H9 (cell line): Measurements from ENCODE around the gene N4BP2L1. TPM values are rescaled to one million over a fixed set of nuclear protein-coding genes. Genes with fewer than 3 reads are reported as not detected.

ENCODE experiments used
- DNase-seq: peaks from one replicate; pipeline ENCODE4 v3.0.0-alpha.2; 2017
- H2AFZ ChIP-seq: one replicate; pipeline ENCODE4 v1.6.1; 2013; ENCODE audit warnings: mild to moderate bottlenecking, low read length, control low read depth, moderate library complexity
- H2AK5ac ChIP-seq: 2 replicates; pipeline ENCODE4 v1.6.1; 2013; ENCODE audit warnings: low read length, control low read depth, mixed read lengths; ENCODE audit not compliant: insufficient read length
- H2BK120ac ChIP-seq: one replicate; pipeline ENCODE4 v1.6.1; 2013; ENCODE audit warnings: low read depth, mild to moderate bottlenecking, low read length, control low read depth, inconsistent platforms; ENCODE audit not compliant: poor library complexity, severe bottlenecking
- H2BK12ac ChIP-seq: 2 replicates; pipeline ENCODE4 v1.6.1; 2013; ENCODE audit warnings: low read length, control low read depth, mixed read lengths, low read depth; ENCODE audit not compliant: insufficient read length
- H2BK15ac ChIP-seq: 2 replicates; pipeline ENCODE4 v1.6.1; 2013; ENCODE audit warnings: low read depth, low read length, control low read depth
- H2BK20ac ChIP-seq: one replicate; pipeline ENCODE4 v1.6.1; 2013; ENCODE audit warnings: low read depth, mild to moderate bottlenecking, low read length, control low read depth, inconsistent platforms; ENCODE audit not compliant: poor library complexity, severe bottlenecking
- H2BK5ac ChIP-seq: 2 replicates; pipeline ENCODE4 v1.6.1; 2013; ENCODE audit warnings: low read length, control low read depth, mixed read lengths; ENCODE audit not compliant: insufficient read length
- H3K14ac ChIP-seq: 2 replicates; pipeline ENCODE4 v1.6.1; 2013; ENCODE audit warnings: low read length, control low read depth; ENCODE audit not compliant: insufficient read depth
- H3K18ac ChIP-seq: 2 replicates; pipeline ENCODE4 v1.6.1; 2013; ENCODE audit warnings: low read depth, mild to moderate bottlenecking, mixed read lengths, low read length, control low read depth; ENCODE audit not compliant: insufficient read length
- H3K23ac ChIP-seq: 2 replicates; pipeline ENCODE4 v1.6.1; 2013; ENCODE audit warnings: low read length, control low read depth, mixed read lengths, low read depth; ENCODE audit not compliant: insufficient read length
- H3K23me2 ChIP-seq: 2 replicates; pipeline ENCODE4 v1.6.1; 2013; ENCODE audit warnings: low read depth, mild to moderate bottlenecking, mixed read lengths, low read length, control low read depth; ENCODE audit not compliant: insufficient read length, poor library complexity, severe bottlenecking
- H3K27ac ChIP-seq: 2 replicates; pipeline ENCODE4 v1.5.1; 2013; ENCODE audit warnings: low read length, control low read depth, mixed read lengths, low read depth; ENCODE audit not compliant: insufficient read length
- H3K27me3 ChIP-seq: 2 replicates; pipeline ENCODE4 v1.6.1; 2013; ENCODE audit warnings: low read length, control low read depth, inconsistent platforms; ENCODE audit not compliant: insufficient read depth
- H3K4ac ChIP-seq: 2 replicates; pipeline ENCODE4 v1.6.1; 2013; ENCODE audit warnings: low read depth, mild to moderate bottlenecking, control low read depth, inconsistent platforms, low read length, moderate library complexity
- H3K4me1 ChIP-seq: 2 replicates; pipeline ENCODE4 v1.6.1; 2013; ENCODE audit warnings: low read length, control low read depth, inconsistent platforms; ENCODE audit not compliant: insufficient read depth
- H3K4me2 ChIP-seq: 2 replicates; pipeline ENCODE4 v1.6.1; 2013; ENCODE audit warnings: low read length, control low read depth, mixed read lengths; ENCODE audit not compliant: insufficient read length, insufficient read depth
- H3K56ac ChIP-seq: 2 replicates; pipeline ENCODE4 v1.6.1; 2013; ENCODE audit warnings: low read depth, mild to moderate bottlenecking, mixed read lengths, low read length, control low read depth; ENCODE audit not compliant: insufficient read length
- H3K79me1 ChIP-seq: 2 replicates; pipeline ENCODE4 v1.6.1; 2013; ENCODE audit warnings: low read depth, mild to moderate bottlenecking, moderate library complexity, low read length, control low read depth, inconsistent platforms; ENCODE audit not compliant: insufficient read depth, poor library complexity, severe bottlenecking
- H3K79me2 ChIP-seq: 2 replicates; pipeline ENCODE4 v1.6.1; 2013; ENCODE audit warnings: low read length, control low read depth, inconsistent platforms; ENCODE audit not compliant: insufficient read depth
- H3K9ac ChIP-seq: 2 replicates; pipeline ENCODE4 v1.6.1; 2013; ENCODE audit warnings: low read length, control low read depth, mixed read lengths; ENCODE audit not compliant: insufficient read length; ENCODE audit errors: extremely low read depth
- H3K9me3 ChIP-seq: one replicate; pipeline ENCODE4 v1.6.1; 2013; ENCODE audit warnings: low read depth, low read length, inconsistent platforms; ENCODE audit not compliant: control insufficient read depth
- H3T11ph ChIP-seq: one replicate; pipeline ENCODE4 v1.6.1; 2013; ENCODE audit warnings: mild to moderate bottlenecking, low read length, control low read depth, inconsistent platforms
- H4K20me1 ChIP-seq: one replicate; pipeline ENCODE4 v1.6.1; 2013; ENCODE audit not compliant: control insufficient read depth, insufficient read length, insufficient read depth
- H4K5ac ChIP-seq: 2 replicates; pipeline ENCODE4 v1.6.1; 2013; ENCODE audit warnings: low read depth, mild to moderate bottlenecking, mixed read lengths, low read length, control low read depth; ENCODE audit not compliant: insufficient read length
- H4K8ac ChIP-seq: replicated peaks from 2 replicates; pipeline ENCODE4 v1.6.1; 2013; ENCODE audit warnings: low read length, control low read depth, mixed read lengths, low read depth; ENCODE audit not compliant: insufficient read length
- H4K91ac ChIP-seq: 2 replicates; pipeline ENCODE4 v1.6.1; 2013; ENCODE audit warnings: low read depth, mild to moderate bottlenecking, moderate library complexity, mixed read lengths, low read length, control low read depth; ENCODE audit not compliant: insufficient read length
- H3K27ac Mint-ChIP-seq, 3 experiments: 2 replicates in 2 of 3; 3 replicates in 1 of 3; pipeline ENCODE4 v1.8.0; 2020 to 2021; ENCODE audit warnings: mixed read lengths in 3 of 3, mild to moderate bottlenecking in 1 of 3, moderate library complexity in 1 of 3
- H3K27me3 Mint-ChIP-seq: 2 replicates; pipeline ENCODE4 v1.8.0; 2021; ENCODE audit warnings: low read depth, mild to moderate bottlenecking, moderate library complexity, mixed read lengths
- H3K36me3 Mint-ChIP-seq, 3 experiments: 2 replicates in 2 of 3; 3 replicates in 1 of 3; pipeline ENCODE4 v1.8.0; 2020 to 2021; ENCODE audit warnings: low read depth in 3 of 3, mixed read lengths in 3 of 3; ENCODE audit not compliant: insufficient read depth in 1 of 3
- H3K4me1 Mint-ChIP-seq, 2 experiments: 2 replicates each; pipeline ENCODE4 v1.8.0; 2020; ENCODE audit warnings: mixed read lengths in 2 of 2
- H3K4me3 Mint-ChIP-seq, 2 experiments: 2 replicates in 1 of 2; 3 replicates in 1 of 2; pipeline ENCODE4 v1.8.0; 2020 to 2021; ENCODE audit warnings: mild to moderate bottlenecking in 2 of 2, mixed read lengths in 2 of 2, moderate library complexity in 1 of 2
- H3K9me3 Mint-ChIP-seq, 2 experiments: 2 replicates in 1 of 2; 3 replicates in 1 of 2; pipeline ENCODE4 v1.8.0; 2020; ENCODE audit warnings: mild to moderate bottlenecking in 2 of 2, mixed read lengths in 2 of 2, moderate library complexity in 1 of 2
- WGBS: extraction: QIAGEN DNeasy Blood & Tissue Kit; methylation state at CpG from one replicate; pipeline ENCODE4 v1.1.7; 2013; ENCODE audit warnings: missing lambda C conversion rate, low lambda C conversion rate, mixed read lengths; ENCODE audit not compliant: insufficient read length; ENCODE audit errors: extremely low coverage; 5-methylcytosine and 5-hydroxymethylcytosine counted together
- total RNA-seq: library from RNA; stranded (reverse); gene quantifications from 2 replicates; pipeline ENCODE4 v1.2.1, GENCODE V29; 2021
- TF ChIP-seq, protein P1 (sequence below): fragments of 200-600 bp; sonication (generic); conservative IDR thresholded peaks from 3 replicates; pipeline ENCODE4 v1.8.0; 2021; ENCODE audit warnings: antibody characterized with exemption, mild to moderate bottlenecking

N4BP2L1 gene
- total RNA-seq, 1 experiment from 2014 or later, result 1.5 TPM

DNA sequence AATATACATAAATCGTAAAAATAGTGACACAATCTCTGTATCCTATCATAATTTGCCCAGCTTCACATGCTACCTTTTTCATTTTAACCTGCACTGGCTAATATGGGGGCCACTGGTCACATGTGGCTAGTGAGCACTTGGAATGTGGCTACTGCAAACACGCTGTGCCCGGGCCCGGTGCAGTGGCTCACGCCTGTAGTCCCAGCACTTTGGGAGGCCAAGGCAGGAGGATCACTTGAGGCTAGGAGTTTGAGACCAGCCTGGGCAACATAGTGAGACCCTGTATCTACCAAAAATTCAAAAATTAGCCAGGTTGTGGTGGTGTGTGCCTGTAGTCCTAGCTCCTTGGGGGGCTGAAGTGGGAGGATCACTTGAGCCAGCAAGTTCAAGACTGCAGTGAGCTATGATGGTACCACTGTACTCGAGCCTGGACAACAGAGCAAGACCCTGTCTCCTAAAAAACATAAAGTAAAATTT lies 1.5 kb upstream of the N4BP2L1 start:
- Histone ChIP-seq H2BK12ac (no peak overlapping the region), H2AK5ac (no peak overlapping the region), H3K14ac (no peak overlapping the region), H3K4ac (no peak overlapping the region), H4K8ac (no peak overlapping the region), H3K9me3 (no peaks in the 10 kb centered on the region), H3K79me2 (no peaks in the 10 kb centered on the region), H3K18ac (no peak overlapping the region), H3K23ac (no peak overlapping the region), H2BK5ac (no peak overlapping the region), H3K23me2 (peaks cover 17% of the 10 kb centered on the region), H3T11ph (no peak overlapping the region), H2BK15ac (no peak overlapping the region), H3K9ac (no peak overlapping the region), H3K4me1 (peaks cover 3% of the 10 kb centered on the region; the same call in 1 of the 2 replicates), H3K27ac (no peak overlapping the region), H2AFZ (no peak overlapping the region), H4K91ac (no peak overlapping the region), H3K4me2 (no peak overlapping the region), H3K27me3 (peaks cover 4% of the 10 kb centered on the region), H4K20me1 (no peaks in the 10 kb centered on the region), H3K56ac (no peak overlapping the region), H2BK20ac (no peak overlapping the region), H2BK120ac (no peak overlapping the region), H4K5ac (no peak overlapping the region), H3K79me1 (no peaks in the 10 kb centered on the region)
- H3K4me3 Mint-ChIP-seq, result no peak overlapping the region
- H3K9me3 Mint-ChIP-seq, result no peaks in the 10 kb centered on the region; a peak in 1 of 5 replicates
- H3K36me3 Mint-ChIP-seq, result peaks cover 0 to 3% (median 0%) of the 10 kb centered on the region in 3 experiments; a peak in 4 of 7 replicates
- peaks cover 19% of the 10 kb centered on the region for H3K27me3 Mint-ChIP-seq
- WGBS, result no CpG with 5 or more reads among the region's 6 CpGs
- TF ChIP-seq, protein P1, sequence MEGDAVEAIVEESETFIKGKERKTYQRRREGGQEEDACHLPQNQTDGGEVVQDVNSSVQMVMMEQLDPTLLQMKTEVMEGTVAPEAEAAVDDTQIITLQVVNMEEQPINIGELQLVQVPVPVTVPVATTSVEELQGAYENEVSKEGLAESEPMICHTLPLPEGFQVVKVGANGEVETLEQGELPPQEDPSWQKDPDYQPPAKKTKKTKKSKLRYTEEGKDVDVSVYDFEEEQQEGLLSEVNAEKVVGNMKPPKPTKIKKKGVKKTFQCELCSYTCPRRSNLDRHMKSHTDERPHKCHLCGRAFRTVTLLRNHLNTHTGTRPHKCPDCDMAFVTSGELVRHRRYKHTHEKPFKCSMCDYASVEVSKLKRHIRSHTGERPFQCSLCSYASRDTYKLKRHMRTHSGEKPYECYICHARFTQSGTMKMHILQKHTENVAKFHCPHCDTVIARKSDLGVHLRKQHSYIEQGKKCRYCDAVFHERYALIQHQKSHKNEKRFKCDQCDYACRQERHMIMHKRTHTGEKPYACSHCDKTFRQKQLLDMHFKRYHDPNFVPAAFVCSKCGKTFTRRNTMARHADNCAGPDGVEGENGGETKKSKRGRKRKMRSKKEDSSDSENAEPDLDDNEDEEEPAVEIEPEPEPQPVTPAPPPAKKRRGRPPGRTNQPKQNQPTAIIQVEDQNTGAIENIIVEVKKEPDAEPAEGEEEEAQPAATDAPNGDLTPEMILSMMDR, result no peak
- no peak overlapping the region for H3K27ac Mint-ChIP-seq
- DNase-seq, result no peak
- peaks cover 17 to 19% of the 10 kb centered on the region in 2 experiments for H3K4me1 Mint-ChIP-seq
